GM10266 (cell line): Measurements from ENCODE around the gene ICOSLG.
"Not testable (repeated sequence)": the region's sequence is repeated elsewhere in the genome, so short reads cannot be mapped to it uniquely, and the experiment has no call there.

Source experiments
- DNase-seq: peaks from one replicate; pipeline ENCODE4 v3.0.0; 2012; ENCODE audit errors: extremely low spot score
- CTCF ChIP-seq: IDR thresholded peaks from 2 replicates; pipeline ENCODE4 v1.5.1; 2012; ENCODE audit warnings: mild to moderate bottlenecking, low read depth; ENCODE audit not compliant: control insufficient read depth, insufficient read depth; ENCODE audit errors: missing control alignments

Gene ICOSLG

DNA sequence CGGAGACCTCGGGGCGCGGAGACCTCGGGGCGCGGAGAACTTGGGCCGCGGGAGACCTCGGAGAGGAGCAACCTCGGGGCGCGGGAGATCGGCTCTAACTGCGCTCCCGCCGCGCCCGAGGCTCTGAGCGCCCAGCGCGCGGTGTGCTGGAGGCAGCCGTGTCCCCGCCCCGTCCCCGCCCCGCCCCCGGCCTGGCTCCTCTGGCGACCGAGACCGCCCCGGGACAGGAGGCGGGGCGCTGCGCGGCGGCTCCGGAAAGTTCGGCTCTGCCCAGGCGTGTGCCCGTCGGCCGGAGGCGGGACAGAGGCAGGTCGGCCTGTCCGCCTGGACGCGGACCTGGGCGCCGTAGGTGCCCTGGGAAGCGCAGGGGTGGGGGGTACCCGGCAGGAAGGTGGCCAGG lies at the start of gene ICOSLG:
ICOSLG (minus strand) TSS at position 102 of the 400 bp plus-strand sequence. CDS start 126 bp downstream, outside the sequence.
- DNase-seq: not testable (repeated sequence)

GRCh38 chr21:44289381-44290010 lies 48.8 kb upstream of the ICOSLG start:
- no peak for DNase-seq
- no peak for TF ChIP-seq CTCF

- DNase-seq: no peak
- TF ChIP-seq CTCF: no peak
Observed at GRCh38 chr21:44288251-44289110, 47.7 kb upstream of the ICOSLG start.

- TF ChIP-seq CTCF: no peak
Observed at GRCh38 chr21:44286716-44287632, 46.2 kb upstream of the ICOSLG start.

DNA sequence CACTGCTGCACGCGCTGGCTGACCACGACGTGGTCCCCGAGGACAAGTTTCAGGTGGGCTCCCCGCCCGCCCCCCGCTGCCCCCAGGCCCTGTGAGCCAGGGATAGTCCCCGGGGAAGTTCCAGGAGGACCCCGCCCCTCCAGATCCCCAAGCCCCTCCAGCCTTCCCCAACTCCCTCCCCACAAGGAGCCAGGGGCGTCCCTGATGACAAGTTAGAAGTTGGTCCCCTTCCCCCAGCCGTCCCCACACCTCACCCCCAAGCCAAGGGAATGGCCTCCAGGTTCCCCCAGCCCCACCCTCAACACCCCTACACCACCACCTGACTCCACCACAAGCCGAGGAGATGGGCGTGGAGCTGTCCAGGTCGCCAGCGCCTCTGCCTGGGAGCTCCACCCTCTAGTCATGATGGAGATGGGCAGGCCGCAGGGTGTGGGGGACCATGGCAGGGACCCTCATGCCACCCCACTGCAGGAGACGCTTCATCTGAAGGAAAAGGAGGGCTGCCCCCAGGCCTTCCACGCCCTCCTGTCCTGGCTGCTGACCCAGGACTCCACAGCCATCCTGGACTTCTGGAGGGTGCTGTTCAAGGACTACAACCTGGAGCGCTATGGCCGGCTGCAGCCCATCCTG lies 45.5 kb upstream of the ICOSLG start:
- no peak for TF ChIP-seq CTCF
- DNase-seq: no peak

More at GRCh38 chr21:44286716-44287632, 46.2 kb upstream of the ICOSLG start:
- DNase-seq: no peak

DNA sequence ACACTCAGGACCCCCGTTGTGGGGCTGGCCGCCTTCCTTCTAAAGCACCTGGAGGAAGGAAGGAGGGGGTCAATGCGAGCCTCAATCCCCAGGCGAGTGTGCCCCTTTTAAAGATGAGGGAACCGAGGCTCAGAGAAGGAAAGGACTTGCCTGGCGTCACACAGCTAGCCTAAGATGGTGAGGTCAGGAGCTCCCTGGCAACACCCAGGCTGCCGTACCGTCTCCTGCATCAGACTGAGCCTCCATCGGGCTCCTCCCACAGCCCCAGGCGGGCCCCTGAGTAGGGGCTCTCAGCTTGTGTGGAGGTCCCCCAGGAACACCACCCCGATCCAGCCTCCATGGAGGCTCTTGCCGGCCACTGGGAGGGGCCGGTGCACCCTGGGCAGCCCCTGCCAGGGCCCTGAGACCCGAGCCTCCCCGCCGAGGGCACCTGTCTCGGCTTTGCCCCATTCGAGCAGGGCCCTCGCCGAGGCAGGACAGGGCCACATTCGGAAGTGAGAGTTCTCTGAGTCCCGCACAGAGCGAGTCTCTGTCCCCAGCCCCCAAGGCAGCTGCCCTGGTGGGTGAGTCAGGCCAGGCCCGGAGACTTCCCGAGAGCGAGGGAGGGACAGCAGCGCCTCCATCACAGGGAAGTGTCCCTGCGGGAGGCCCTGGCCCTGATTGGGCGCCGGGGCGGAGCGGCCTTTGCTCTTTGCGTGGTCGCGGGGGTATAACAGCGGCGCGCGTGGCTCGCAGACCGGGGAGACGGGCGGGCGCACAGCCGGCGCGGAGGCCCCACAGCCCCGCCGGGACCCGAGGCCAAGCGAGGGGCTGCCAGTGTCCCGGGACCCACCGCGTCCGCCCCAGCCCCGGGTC lies 44.6 kb upstream of the ICOSLG start, which contains the start of gene AIRE:
AIRE (plus strand) TSS at position 739 of the 855 bp plus-strand sequence. CDS start 131 bp downstream, outside the sequence.
- TF ChIP-seq CTCF: no peak
- no peak for DNase-seq
